H1 (cell line): ENCODE results near the gene TSKU. TPM values are rescaled to one million over a fixed set of nuclear protein-coding genes. Genes with fewer than 3 reads are reported as not detected.

ENCODE experiments used
- CTCF ChIA-PET: fragments of 300-600 bp; sonication (Branson Sonifier 250); formaldehyde crosslinking; loops from one replicate; lab custom pipeline; 2021; ENCODE audit not compliant: partially characterized antibody; lab: Charles Lee
- POLR2A ChIA-PET: fragments of 300-600 bp; sonication (Branson Sonifier 250); formaldehyde crosslinking; loops from one replicate; lab custom pipeline; 2021; ENCODE audit warnings: inconsistent platforms; ENCODE audit not compliant: partially characterized antibody; lab: Charles Lee
- DNase-seq, 2 experiments: peaks; one replicate each; pipeline versions ENCODE4 v3.0.0 to v3.0.0-alpha.2; 2010 to 2022; ENCODE audit warnings: low spot score in 2 of 2, low read depth in 1 of 2, mixed read lengths in 1 of 2
- FAIRE-seq: peaks from 2 replicates; lab custom pipeline; 2011; peaks lifted over from hg19 to GRCh38; lab: Jason Lieb, UNC
- H2AFZ ChIP-seq: 2 replicates; pipeline ENCODE4 v1.8.1; 2012; ENCODE audit warnings: low read length, inconsistent platforms
- H2AK5ac ChIP-seq: 2 replicates; pipeline ENCODE4 v1.6.1; 2013; ENCODE audit warnings: low read depth, low read length
- H2BK120ac ChIP-seq: replicated peaks from 2 replicates; pipeline ENCODE3; 2013; ENCODE audit warnings: low read depth, low read length, inconsistent platforms
- H2BK12ac ChIP-seq: 2 replicates; pipeline ENCODE4 v1.6.1; 2013; ENCODE audit warnings: low read depth, low read length
- H2BK15ac ChIP-seq: 2 replicates; pipeline ENCODE4 v1.6.1; 2013; ENCODE audit warnings: low read length
- H2BK20ac ChIP-seq: 2 replicates; pipeline ENCODE4 v1.6.1; 2013; ENCODE audit warnings: low read length
- H2BK5ac ChIP-seq: 2 replicates; pipeline ENCODE4 v1.6.1; 2013; ENCODE audit warnings: low read depth, low read length
- H3K14ac ChIP-seq: 2 replicates; pipeline ENCODE4 v1.6.1; 2013; ENCODE audit warnings: inconsistent platforms; ENCODE audit not compliant: insufficient read length
- H3K18ac ChIP-seq: 2 replicates; pipeline ENCODE4 v1.6.1; 2013; ENCODE audit warnings: low read length; ENCODE audit errors: extremely low read depth
- H3K23ac ChIP-seq: 2 replicates; pipeline ENCODE4 v1.6.1; 2013; ENCODE audit warnings: inconsistent platforms; ENCODE audit not compliant: insufficient read length
- H3K23me2 ChIP-seq: 2 replicates; pipeline ENCODE4 v1.6.1; 2013; ENCODE audit warnings: low read depth, low read length
- H3K27ac ChIP-seq: 2 replicates; pipeline ENCODE4 v1.6.1; 2011; ENCODE audit warnings: low read depth, low read length, inconsistent platforms
- H3K27me3 ChIP-seq, 4 experiments: replicated peaks in 1 of 4; 1 replicate in 1 of 4; 2 replicates in 3 of 4; pipeline versions ENCODE4 v1.6.1 to v1.8.1; 2011 to 2013; ENCODE audit warnings: low read length in 3 of 4, mild to moderate bottlenecking in 3 of 4, inconsistent platforms in 2 of 4, mixed read lengths in 2 of 4, moderate library complexity in 1 of 4; ENCODE audit not compliant: control insufficient read depth in 3 of 4, insufficient read depth in 3 of 4; ENCODE audit errors: extremely low read depth in 1 of 4
- H3K36me3 ChIP-seq, 4 experiments: 2 replicates each; pipeline versions ENCODE4 v1.6.1 to v1.8.1; 2011 to 2013; ENCODE audit warnings: mild to moderate bottlenecking in 4 of 4, low read length in 3 of 4, moderate library complexity in 2 of 4, control low read depth in 1 of 4, inconsistent platforms in 1 of 4; ENCODE audit not compliant: insufficient read depth in 4 of 4, control insufficient read depth in 2 of 4
- H3K4ac ChIP-seq: replicated peaks from 2 replicates; pipeline ENCODE3; 2013; ENCODE audit warnings: low read length, low read depth, mixed read lengths, inconsistent platforms; ENCODE audit not compliant: insufficient read length
- H3K4me1 ChIP-seq, 4 experiments: replicated peaks in 1 of 4; 1 replicate in 1 of 4; 2 replicates in 3 of 4; pipeline versions ENCODE4 v1.6.1 to v1.8.1; 2011 to 2013; ENCODE audit warnings: low read length in 3 of 4, inconsistent platforms in 2 of 4, mixed read lengths in 1 of 4; ENCODE audit not compliant: insufficient read depth in 4 of 4, control insufficient read depth in 3 of 4
- H3K4me2 ChIP-seq, 2 experiments: 2 replicates each; pipeline versions ENCODE4 v1.6.1 to v1.8.1; 2011 to 2013; ENCODE audit warnings: low read depth in 2 of 2, low read length in 2 of 2, control low read depth in 1 of 2, inconsistent platforms in 1 of 2, mild to moderate bottlenecking in 1 of 2; ENCODE audit not compliant: insufficient read depth in 1 of 2
- H3K4me3 ChIP-seq, 4 experiments: fragments of 200-600, 300-600 bp in 1 of 4; sonication (generic), shearing (Covaris generic), sonication (Bioruptor Twin) in 1 of 4; 2 replicates each; pipeline versions ENCODE4 v1.5.1 to v1.8.1; 2011 to 2016; ENCODE audit warnings: low read length in 4 of 4, low read depth in 3 of 4, control low read depth in 2 of 4, inconsistent platforms in 2 of 4, mild to moderate bottlenecking in 2 of 4, mixed read lengths in 1 of 4, moderate library complexity in 1 of 4; ENCODE audit not compliant: insufficient read depth in 2 of 4; ENCODE audit errors: extremely low read depth in 1 of 4
- H3K56ac ChIP-seq: replicated peaks from 2 replicates; pipeline ENCODE3; 2013; ENCODE audit warnings: low read depth, mild to moderate bottlenecking, mixed read lengths, low read length, inconsistent platforms; ENCODE audit not compliant: insufficient read length
- H3K79me1 ChIP-seq: 2 replicates; pipeline ENCODE4 v1.6.1; 2013; ENCODE audit warnings: low read depth, low read length, control low read depth
- H3K79me2 ChIP-seq, 2 experiments: 2 replicates each; pipeline versions ENCODE4 v1.6.1 to v1.8.1; 2012 to 2013; ENCODE audit warnings: low read length in 2 of 2, mild to moderate bottlenecking in 2 of 2, inconsistent platforms in 1 of 2; ENCODE audit not compliant: insufficient read depth in 2 of 2, control insufficient read depth in 1 of 2
- H3K9ac ChIP-seq, 4 experiments: replicated peaks in 1 of 4; 1 replicate in 1 of 4; 2 replicates in 3 of 4; pipeline versions ENCODE4 v1.6.1 to v1.8.1; 2011 to 2013; ENCODE audit warnings: low read depth in 3 of 4, low read length in 3 of 4, control low read depth in 2 of 4, mild to moderate bottlenecking in 2 of 4, moderate library complexity in 2 of 4, inconsistent platforms in 1 of 4; ENCODE audit errors: extremely low read depth in 1 of 4
- H3K9me3 ChIP-seq, 2 experiments: 2 replicates each; pipeline versions ENCODE4 v1.6.1 to v1.8.1; 2012 to 2013; ENCODE audit warnings: mild to moderate bottlenecking in 2 of 2, moderate library complexity in 2 of 2, control low read depth in 1 of 2, inconsistent platforms in 1 of 2, low read depth in 1 of 2, low read length in 1 of 2, mixed read lengths in 1 of 2; ENCODE audit not compliant: insufficient read depth in 2 of 2
- H4K20me1 ChIP-seq, 2 experiments: replicated peaks in 1 of 2; 2 replicates each; pipeline versions ENCODE3 to v1.8.1; 2011 to 2013; ENCODE audit warnings: inconsistent platforms in 2 of 2, low read length in 2 of 2, mild to moderate bottlenecking in 1 of 2; ENCODE audit not compliant: insufficient read depth in 2 of 2, control insufficient read depth in 1 of 2
- H4K5ac ChIP-seq: 2 replicates; pipeline ENCODE4 v1.6.1; 2013; ENCODE audit warnings: low read length, low read depth, mixed read lengths, inconsistent platforms; ENCODE audit not compliant: insufficient read length
- H4K8ac ChIP-seq: 2 replicates; pipeline ENCODE4 v1.8.0; 2013; ENCODE audit warnings: mild to moderate bottlenecking, moderate library complexity, low read length, inconsistent platforms; ENCODE audit not compliant: insufficient read depth; ENCODE audit errors: extremely low read depth
- H4K91ac ChIP-seq: replicated peaks from 2 replicates; pipeline ENCODE3; 2013; ENCODE audit warnings: low read length, mixed read lengths, inconsistent platforms; ENCODE audit not compliant: insufficient read length
- TEAD4 ChIP-seq: IDR thresholded peaks from 2 replicates; pipeline ENCODE4 v1.6.1; 2012; ENCODE audit warnings: low read depth, low read length, inconsistent platforms, mixed read lengths
- WGBS, 2 experiments: shearing (Covaris generic) in 1 of 2; methylation state at CpG; one replicate each; pipeline versions ENCODE4 v1.1.6 to v1.1.7; 2013 to 2015; ENCODE audit warnings: low lambda C conversion rate in 2 of 2, mixed read lengths in 2 of 2, inconsistent platforms in 1 of 2, low coverage in 1 of 2, missing lambda C conversion rate in 1 of 2; ENCODE audit not compliant: insufficient replicate concordance in 2 of 2, insufficient coverage in 1 of 2, insufficient read length in 1 of 2; ENCODE audit errors: extremely low coverage in 1 of 2, missing lambda C conversion rate in 1 of 2; 5-methylcytosine and 5-hydroxymethylcytosine counted together
- polyA plus RNA-seq, 7 experiments: library from polyadenylated mRNA; depleted of rRNA in 3 of 7; stranded (reverse) in 5 of 7; unstranded in 2 of 7; fragments of >200 nt in 5 of 7; fragments of 200-250 nt in 2 of 7; gene quantifications; 1 replicate in 5 of 7; 2 replicates in 1 of 7; 4 replicates in 1 of 7; pipeline versions ENCODE4 v1.2.1 to v1.2.3, GENCODE V29; 2011 to 2013; ENCODE audit warnings: missing spikeins in 2 of 7, mixed read lengths in 2 of 7
- total RNA-seq: library from RNA; stranded (reverse); fragmentation: NEBNext Ultra II Directional; extraction: Animal tissue kit (Norgen Biotek cat#: 25700); gene quantifications from 2 replicates; pipeline ENCODE4 v1.2.1, GENCODE V29; 2021
- TF ChIP-seq, protein P1 (sequence below): IDR thresholded peaks from 2 replicates; pipeline ENCODE4 v1.6.1; 2011; ENCODE audit warnings: low read length, improper control_type of control experiment

Gene TSKU
- total and polyA plus RNA-seq, 2 of the 8 experiments (the other 6 are each of a cell fraction or from before 2014, with no cell fraction given) = 22.8 to 28.4 TPM

DNA sequence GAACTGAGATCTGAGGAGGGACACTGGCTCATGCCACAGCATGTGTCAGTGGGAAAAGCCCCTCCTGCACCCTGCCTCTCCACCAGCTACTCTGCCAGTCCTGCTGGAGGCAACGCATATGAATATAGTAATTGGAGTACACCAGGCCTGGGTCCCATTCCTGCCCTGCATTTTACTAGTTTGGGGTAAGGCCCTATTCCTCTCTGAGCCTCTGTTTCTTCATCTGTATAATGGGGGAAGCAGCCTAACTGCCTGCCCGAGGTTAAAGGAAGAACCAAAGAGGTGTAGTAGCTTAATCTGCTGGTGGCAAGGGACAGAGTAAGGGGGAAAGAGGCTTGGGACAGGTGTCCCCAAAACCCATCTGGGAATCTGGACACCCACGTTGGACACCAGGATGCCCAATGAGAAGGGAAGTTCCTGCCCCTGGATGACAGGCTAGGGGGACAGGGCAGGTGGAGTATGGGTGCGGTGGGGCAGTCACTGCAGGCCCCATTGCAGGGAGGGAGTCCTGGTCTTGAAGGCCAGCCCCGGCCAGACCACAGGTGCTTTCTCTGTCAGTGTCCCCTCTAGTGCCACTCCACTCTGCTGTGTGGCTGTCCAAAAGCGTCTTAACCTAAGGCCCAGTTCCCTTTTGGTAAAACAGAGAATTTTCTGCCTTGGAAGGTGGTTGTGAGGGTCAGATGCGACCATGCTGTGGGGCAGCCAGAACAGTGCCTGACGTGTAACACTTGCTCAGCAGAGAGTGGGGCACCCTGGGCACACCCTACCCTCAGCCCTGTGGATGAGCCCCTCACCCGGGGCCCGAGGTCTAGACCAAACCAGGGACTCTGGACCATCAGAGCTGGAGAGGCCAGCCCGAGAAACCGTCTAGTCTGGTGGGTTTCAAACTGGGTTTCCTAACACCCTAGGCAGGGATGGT is 11.5 kb downstream of the TSKU start:
- H3K4ac ChIP-seq = no peak overlapping the region
- WGBS, 2 experiments = 89% methylated on average over 12 of the region's 12 CpGs; no CpG with 5 or more reads in 1 of the 2 experiments
- peaks cover 2% of the 10 kb centered on the region; the same call in 1 of the 2 replicates for H3K23me2 ChIP-seq
- H2BK20ac ChIP-seq = no peak overlapping the region
- no peak overlapping the region for H3K9ac ChIP-seq
- no peak overlapping the region for H4K8ac ChIP-seq
- FAIRE-seq (no peak), DNase-seq (peak in 1 of 2 experiments; percentile 30)
- H3K23ac ChIP-seq = no peak overlapping the region
- H3K36me3 ChIP-seq = peaks cover 0 to 8% (median 3%) of the 10 kb centered on the region in 4 experiments; a peak in 3 of 8 replicates
- H2AFZ ChIP-seq = no peak overlapping the region
- no peak overlapping the region for H3K14ac ChIP-seq
- ChIA-PET CTCF (interaction anchor here (1.0 to 2.6 kb wide), 9 partner anchors 8 to 296 kb away, joined by 3 to 17 read pairs (median 5); no protein-coding TSS in a partner anchor), POLR2A (interaction anchor here (1.0 to 2.6 kb wide), 4 partner anchors 8 to 38 kb away, joined by 3 to 12 read pairs (median 7); partner anchors contain the start of gene TSKU)
- H3K27ac ChIP-seq = no peak overlapping the region
- no peak overlapping the region for H3K4me3 ChIP-seq
- no peak overlapping the region; the same call in 1 of the 2 replicates for H3K18ac ChIP-seq
- peak overlapping the region; percentile 19; the same call in 1 of the 2 replicates for H2BK12ac ChIP-seq
- no peak overlapping the region for H2AK5ac ChIP-seq
- H3K79me1 ChIP-seq = peaks cover 18% of the 10 kb centered on the region
- H3K4me2 ChIP-seq = no peak overlapping the region
- H3K56ac ChIP-seq = no peak overlapping the region
- H2BK120ac ChIP-seq = no peak overlapping the region
- H4K91ac ChIP-seq = peak overlapping the region; percentile 39
- H3K9me3 ChIP-seq = peaks cover 8 to 10% of the 10 kb centered on the region in 2 experiments; a peak in 3 of 4 replicates
- peaks cover 10 to 58% of the 10 kb centered on the region in 2 experiments; a peak in 3 of 4 replicates for H3K79me2 ChIP-seq
- H4K5ac ChIP-seq = no peak overlapping the region
- H2BK15ac ChIP-seq = 0 out of 2 replicates have a peak overlapping the region, but pooled peaks have one; percentile 99
- 0 out of 2 replicates have a peak overlapping the region, but pooled peaks have one; percentile 15 for H2BK5ac ChIP-seq
- peaks cover 5 to 16% (median 14%) of the 10 kb centered on the region in 4 experiments for H3K4me1 ChIP-seq
- no peaks in the 10 kb centered on the region for H3K27me3 ChIP-seq
- peaks cover 8 to 22% of the 10 kb centered on the region in 2 experiments for H4K20me1 ChIP-seq
- TF ChIP-seq, protein P1, sequence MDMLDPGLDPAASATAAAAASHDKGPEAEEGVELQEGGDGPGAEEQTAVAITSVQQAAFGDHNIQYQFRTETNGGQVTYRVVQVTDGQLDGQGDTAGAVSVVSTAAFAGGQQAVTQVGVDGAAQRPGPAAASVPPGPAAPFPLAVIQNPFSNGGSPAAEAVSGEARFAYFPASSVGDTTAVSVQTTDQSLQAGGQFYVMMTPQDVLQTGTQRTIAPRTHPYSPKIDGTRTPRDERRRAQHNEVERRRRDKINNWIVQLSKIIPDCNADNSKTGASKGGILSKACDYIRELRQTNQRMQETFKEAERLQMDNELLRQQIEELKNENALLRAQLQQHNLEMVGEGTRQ = no peak
- no peak for TF ChIP-seq TEAD4
